MM.1S (cell line): ENCODE data around the gene SKOR1.

Experiments used
- EZH2 ChIP-seq: fragments of 300-600 bp; sonication (generic); optimal IDR thresholded peaks from 2 replicates; pipeline ENCODE3; 2017; ENCODE audit warnings: low read depth, mild to moderate bottlenecking, antibody characterized with exemption, low read length, mixed read lengths
- TF ChIP-seq, protein P1 (sequence below): fragments of 300-600 bp; sonication (generic); IDR thresholded peaks from 2 replicates; pipeline ENCODE4 v1.5.1; 2016; ENCODE audit warnings: antibody characterized with exemption, low read length, mixed read lengths

DNA sequence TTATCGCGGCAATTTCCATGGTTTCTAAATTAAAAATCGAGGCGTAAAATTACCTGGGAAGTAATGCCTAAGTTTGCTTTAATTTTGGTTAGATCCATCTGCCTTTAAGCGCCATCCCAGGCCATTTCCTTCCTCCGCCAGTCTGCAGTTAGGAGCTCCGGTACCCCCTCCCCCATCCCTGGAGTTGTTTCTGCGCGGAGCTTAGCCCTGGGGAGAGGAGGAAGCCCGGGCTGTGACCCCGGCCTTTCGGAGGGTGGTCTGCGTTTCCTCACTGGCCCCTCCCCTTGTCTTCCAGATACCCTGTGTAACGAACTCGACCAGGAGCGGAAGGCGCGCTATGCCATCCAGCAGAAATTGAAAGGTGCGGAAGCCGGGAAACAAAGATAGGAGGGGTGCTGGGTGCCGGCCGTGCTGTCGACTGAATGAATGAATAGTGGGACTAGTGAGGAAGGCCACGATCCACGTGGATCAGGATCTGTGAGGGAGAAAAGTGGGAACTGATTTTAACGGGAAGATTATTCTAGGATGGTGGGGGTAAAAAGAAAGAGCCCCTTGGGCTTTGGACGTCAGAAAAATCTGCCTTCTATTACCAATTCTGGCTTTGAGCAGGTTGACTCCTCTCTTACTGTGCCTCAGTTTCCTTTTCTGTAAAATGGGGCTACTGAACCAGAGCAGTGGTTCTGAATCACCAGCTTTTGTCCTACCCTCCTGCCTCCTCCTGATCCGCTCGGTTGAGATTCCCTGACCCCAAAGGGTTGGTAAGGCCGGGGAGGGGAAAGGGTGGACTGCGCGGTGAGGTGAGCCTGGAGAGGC, 7.8 kb downstream of the SKOR1 start:
- TF ChIP-seq, protein P1, sequence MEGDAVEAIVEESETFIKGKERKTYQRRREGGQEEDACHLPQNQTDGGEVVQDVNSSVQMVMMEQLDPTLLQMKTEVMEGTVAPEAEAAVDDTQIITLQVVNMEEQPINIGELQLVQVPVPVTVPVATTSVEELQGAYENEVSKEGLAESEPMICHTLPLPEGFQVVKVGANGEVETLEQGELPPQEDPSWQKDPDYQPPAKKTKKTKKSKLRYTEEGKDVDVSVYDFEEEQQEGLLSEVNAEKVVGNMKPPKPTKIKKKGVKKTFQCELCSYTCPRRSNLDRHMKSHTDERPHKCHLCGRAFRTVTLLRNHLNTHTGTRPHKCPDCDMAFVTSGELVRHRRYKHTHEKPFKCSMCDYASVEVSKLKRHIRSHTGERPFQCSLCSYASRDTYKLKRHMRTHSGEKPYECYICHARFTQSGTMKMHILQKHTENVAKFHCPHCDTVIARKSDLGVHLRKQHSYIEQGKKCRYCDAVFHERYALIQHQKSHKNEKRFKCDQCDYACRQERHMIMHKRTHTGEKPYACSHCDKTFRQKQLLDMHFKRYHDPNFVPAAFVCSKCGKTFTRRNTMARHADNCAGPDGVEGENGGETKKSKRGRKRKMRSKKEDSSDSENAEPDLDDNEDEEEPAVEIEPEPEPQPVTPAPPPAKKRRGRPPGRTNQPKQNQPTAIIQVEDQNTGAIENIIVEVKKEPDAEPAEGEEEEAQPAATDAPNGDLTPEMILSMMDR: no peak
- TF ChIP-seq EZH2: no peak
